GM12878 (cell line): ENCODE data around the gene POFUT1. TPM values are rescaled to one million over a fixed set of nuclear protein-coding genes. Genes with fewer than 3 reads are reported as not detected.

Source experiments
- ATF3 ChIP-seq: IDR thresholded peaks from 2 replicates; pipeline ENCODE4 v1.6.1; 2011; ENCODE audit warnings: low read depth, mild to moderate bottlenecking, low read length, moderate library complexity, borderline replicate concordance; ENCODE audit errors: extremely low read depth
- HDGF ChIP-seq: fragments of 450-650 bp; IDR thresholded peaks from 2 replicates; pipeline ENCODE4 v1.6.1; 2016; ENCODE audit warnings: antibody characterized with exemption
- MTA3 ChIP-seq: IDR thresholded peaks from 2 replicates; pipeline ENCODE4 v1.6.1; 2012; ENCODE audit warnings: low read length, inconsistent platforms, borderline replicate concordance
- MYC ChIP-seq: IDR thresholded peaks from 2 replicates; pipeline ENCODE4 v1.6.1; 2011; ENCODE audit warnings: mild to moderate bottlenecking, low read length, moderate library complexity, inconsistent platforms; ENCODE audit not compliant: insufficient read depth, insufficient replicate concordance, insufficient read length, severe bottlenecking
- TCF3 ChIP-seq: IDR thresholded peaks from 2 replicates; pipeline ENCODE4 v1.6.1; 2012; ENCODE audit warnings: low read depth, mild to moderate bottlenecking, low read length, borderline replicate concordance; ENCODE audit not compliant: insufficient read depth
- ZBTB11 ChIP-seq: fragments of 450-650 bp; formaldehyde crosslinking; IDR thresholded peaks from 2 replicates; pipeline ENCODE4 v1.5.0; 2022; ENCODE audit warnings: mild to moderate bottlenecking, missing genetic modification characterization
- polyA plus RNA-seq, 11 experiments: library from polyadenylated mRNA; depleted of rRNA in 4 of 11; unstranded in 6 of 11; stranded (reverse) in 5 of 11; fragments of >200 nt; fragmentation: Nextera tagmentation in 4 of 11; fragmentation: Illumina TruSeq in 1 of 11; extraction: Ambion mirVana in 4 of 11; extraction: Trizol in 1 of 11; gene quantifications; 1 replicate in 1 of 11; 2 replicates in 10 of 11; pipeline versions ENCODE4 v1.2.1 to v1.2.3, GENCODE V29; 2011 to 2016; ENCODE audit warnings: inconsistent platforms in 2 of 11, missing spikeins in 2 of 11, low read depth in 1 of 11
- total RNA-seq, 4 experiments: library from RNA; depleted of rRNA in 3 of 4; stranded (reverse); fragments of >200 nt in 3 of 4; fragmentation: Illumina TruSeq in 1 of 4; extraction: Trizol in 1 of 4; gene quantifications; 2 replicates each; pipeline versions ENCODE4 v1.2.1 to v1.2.3, GENCODE V29; 2013 to 2021
- TF ChIP-seq, protein P1 (sequence below): fragments of 450-650 bp; formaldehyde crosslinking; IDR thresholded peaks from 2 replicates; pipeline ENCODE4 v1.4.0; 2022; ENCODE audit warnings: mild to moderate bottlenecking, moderate library complexity
- TF ChIP-seq, protein P2 (sequence below): fragments of 450-650 bp; IDR thresholded peaks from 2 replicates; pipeline ENCODE4 v1.6.1; 2018; ENCODE audit warnings: mild to moderate bottlenecking, low read depth, moderate library complexity; ENCODE audit not compliant: partially characterized antibody

The POFUT1 gene
- total and polyA plus RNA-seq, 10 of the 15 experiments (the other 5 are each of a cell fraction or from before 2014, with no cell fraction given): 2.6 to 33.4 (median 23.1) TPM

DNA sequence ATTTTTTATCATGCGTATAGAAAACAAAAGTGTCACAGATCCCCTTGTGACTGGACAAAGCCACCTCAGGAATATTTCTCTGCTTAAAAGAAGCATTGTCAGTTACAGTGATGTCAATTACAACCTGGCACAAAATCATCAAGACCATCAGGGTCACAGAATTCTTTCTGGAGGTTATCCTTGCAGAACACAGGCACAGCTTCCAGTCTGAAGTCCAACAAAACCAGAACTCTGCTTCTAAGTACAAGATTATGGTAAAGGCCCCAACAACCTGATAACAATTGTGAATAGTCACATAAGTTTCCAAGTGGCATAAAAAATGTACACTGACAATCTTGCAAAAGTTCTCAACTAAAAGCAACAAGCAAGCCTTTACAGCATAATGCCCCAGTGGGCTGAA is 21.2 kb upstream of the POFUT1 start (continued):
- TF ChIP-seq, protein P1, sequence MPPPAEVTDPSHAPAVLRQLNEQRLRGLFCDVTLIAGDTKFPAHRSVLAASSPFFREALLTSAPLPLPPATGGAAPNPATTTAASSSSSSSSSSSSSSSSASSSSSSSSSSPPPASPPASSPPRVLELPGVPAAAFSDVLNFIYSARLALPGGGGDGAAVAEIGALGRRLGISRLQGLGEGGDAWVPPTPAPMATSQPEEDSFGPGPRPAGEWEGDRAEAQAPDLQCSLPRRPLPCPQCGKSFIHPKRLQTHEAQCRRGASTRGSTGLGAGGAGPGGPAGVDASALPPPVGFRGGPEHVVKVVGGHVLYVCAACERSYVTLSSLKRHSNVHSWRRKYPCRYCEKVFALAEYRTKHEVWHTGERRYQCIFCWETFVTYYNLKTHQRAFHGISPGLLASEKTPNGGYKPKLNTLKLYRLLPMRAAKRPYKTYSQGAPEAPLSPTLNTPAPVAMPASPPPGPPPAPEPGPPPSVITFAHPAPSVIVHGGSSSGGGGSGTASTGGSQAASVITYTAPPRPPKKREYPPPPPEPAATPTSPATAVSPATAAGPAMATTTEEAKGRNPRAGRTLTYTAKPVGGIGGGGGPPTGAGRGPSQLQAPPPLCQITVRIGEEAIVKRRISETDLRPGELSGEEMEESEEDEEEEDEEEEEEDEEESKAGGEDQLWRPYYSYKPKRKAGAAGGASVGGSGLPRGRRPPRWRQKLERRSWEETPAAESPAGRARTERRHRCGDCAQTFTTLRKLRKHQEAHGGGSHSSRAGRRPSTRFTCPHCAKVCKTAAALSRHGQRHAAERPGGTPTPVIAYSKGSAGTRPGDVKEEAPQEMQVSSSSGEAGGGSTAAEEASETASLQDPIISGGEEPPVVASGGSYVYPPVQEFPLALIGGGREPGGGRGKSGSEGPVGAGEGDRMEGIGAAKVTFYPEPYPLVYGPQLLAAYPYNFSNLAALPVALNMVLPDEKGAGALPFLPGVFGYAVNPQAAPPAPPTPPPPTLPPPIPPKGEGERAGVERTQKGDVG (CRISPR knock-in tag): no peak
- TF ChIP-seq, protein P2, sequence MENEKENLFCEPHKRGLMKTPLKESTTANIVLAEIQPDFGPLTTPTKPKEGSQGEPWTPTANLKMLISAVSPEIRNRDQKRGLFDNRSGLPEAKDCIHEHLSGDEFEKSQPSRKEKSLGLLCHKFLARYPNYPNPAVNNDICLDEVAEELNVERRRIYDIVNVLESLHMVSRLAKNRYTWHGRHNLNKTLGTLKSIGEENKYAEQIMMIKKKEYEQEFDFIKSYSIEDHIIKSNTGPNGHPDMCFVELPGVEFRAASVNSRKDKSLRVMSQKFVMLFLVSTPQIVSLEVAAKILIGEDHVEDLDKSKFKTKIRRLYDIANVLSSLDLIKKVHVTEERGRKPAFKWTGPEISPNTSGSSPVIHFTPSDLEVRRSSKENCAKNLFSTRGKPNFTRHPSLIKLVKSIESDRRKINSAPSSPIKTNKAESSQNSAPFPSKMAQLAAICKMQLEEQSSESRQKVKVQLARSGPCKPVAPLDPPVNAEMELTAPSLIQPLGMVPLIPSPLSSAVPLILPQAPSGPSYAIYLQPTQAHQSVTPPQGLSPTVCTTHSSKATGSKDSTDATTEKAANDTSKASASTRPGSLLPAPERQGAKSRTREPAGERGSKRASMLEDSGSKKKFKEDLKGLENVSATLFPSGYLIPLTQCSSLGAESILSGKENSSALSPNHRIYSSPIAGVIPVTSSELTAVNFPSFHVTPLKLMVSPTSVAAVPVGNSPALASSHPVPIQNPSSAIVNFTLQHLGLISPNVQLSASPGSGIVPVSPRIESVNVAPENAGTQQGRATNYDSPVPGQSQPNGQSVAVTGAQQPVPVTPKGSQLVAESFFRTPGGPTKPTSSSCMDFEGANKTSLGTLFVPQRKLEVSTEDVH: no peak
- TF ChIP-seq TCF3 (no peak), MYC (no peak), ATF3 (no peak), HDGF (no peak), ZBTB11 (CRISPR knock-in tag) (no peak), MTA3 (no peak)
